Measurements from ENCODE around the gene NAA25.

DNA sequence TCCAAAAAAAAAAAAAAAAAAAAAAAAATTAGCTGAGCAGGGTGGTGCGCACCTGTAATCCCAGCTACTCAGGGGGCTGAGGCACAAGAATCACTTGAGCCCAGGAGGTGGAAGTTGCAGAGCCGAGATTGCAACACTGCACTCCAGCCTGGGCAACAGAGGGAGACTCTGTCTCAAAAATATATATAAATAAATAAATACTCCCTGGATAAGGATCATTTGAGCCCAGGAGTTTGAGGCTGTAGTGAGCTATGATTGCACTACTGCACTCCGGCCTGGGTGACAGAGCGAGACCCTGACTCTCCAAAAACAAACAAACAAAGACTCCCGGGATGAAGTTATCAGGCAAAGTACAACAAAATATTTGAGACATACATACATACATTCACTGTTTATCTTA, 3.3 kb upstream of the NAA25 start:
- TF ChIP-seq EZH2 (IDR thresholded peaks at IDR 0.05; ENCODE audit: borderline replicate concordance): no peak
- TF ChIP-seq, protein P1, sequence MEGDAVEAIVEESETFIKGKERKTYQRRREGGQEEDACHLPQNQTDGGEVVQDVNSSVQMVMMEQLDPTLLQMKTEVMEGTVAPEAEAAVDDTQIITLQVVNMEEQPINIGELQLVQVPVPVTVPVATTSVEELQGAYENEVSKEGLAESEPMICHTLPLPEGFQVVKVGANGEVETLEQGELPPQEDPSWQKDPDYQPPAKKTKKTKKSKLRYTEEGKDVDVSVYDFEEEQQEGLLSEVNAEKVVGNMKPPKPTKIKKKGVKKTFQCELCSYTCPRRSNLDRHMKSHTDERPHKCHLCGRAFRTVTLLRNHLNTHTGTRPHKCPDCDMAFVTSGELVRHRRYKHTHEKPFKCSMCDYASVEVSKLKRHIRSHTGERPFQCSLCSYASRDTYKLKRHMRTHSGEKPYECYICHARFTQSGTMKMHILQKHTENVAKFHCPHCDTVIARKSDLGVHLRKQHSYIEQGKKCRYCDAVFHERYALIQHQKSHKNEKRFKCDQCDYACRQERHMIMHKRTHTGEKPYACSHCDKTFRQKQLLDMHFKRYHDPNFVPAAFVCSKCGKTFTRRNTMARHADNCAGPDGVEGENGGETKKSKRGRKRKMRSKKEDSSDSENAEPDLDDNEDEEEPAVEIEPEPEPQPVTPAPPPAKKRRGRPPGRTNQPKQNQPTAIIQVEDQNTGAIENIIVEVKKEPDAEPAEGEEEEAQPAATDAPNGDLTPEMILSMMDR (IDR thresholded peaks at IDR 0.05; ENCODE audit: poor library complexity): no peak
